Fibroblast of upper back skin (primary cell): Measurements from ENCODE around the gene UQCRC1.
"Not testable (repeated sequence)": the region's sequence is repeated elsewhere in the genome, so short reads cannot be mapped to it uniquely, and the experiment has no call there.

Source experiments
- DNase-seq: peaks from one replicate; pipeline ENCODE4 v3.0.0-alpha.2; 2013

Gene UQCRC1

GRCh38 chr3:48552111-48552951 lies 57.1 kb downstream of the UQCRC1 start:
- no peak for DNase-seq

GRCh38 chr3:48551651-48552050 lies 57.8 kb downstream of the UQCRC1 start:
- not testable (repeated sequence) for DNase-seq
